ENCODE measurements around the gene FADS3.

GRCh38 chr11:61864814-61865775 is 26.2 kb downstream of the FADS3 start:
- TF ChIP-seq POLR2AphosphoS5 (IDR thresholded peaks at IDR 0.05; ENCODE audit: low read depth, low read length) (no peak), YY1 (IDR thresholded peaks at IDR 0.05; ENCODE audit: extremely low read depth, insufficient replicate concordance, low read depth, low read length) (no peak), RAD21 (IDR thresholded peaks at IDR 0.05; ENCODE audit: low read depth) (no peak), CTCF (IDR thresholded peaks at IDR 0.05 in 2 of 3, conservative IDR thresholded peaks at IDR 0.05 in 1 of 3; ENCODE audit: borderline replicate concordance in 1 of 3, insufficient read depth in 1 of 3, low read depth in 2 of 3, low read length in 2 of 3) (no peak), FOSL1 (IDR thresholded peaks at IDR 0.05; ENCODE audit: low read depth) (no peak), CEBPB (IDR thresholded peaks at IDR 0.05; ENCODE audit: low read depth) (no peak), POLR2A (IDR thresholded peaks at IDR 0.05; ENCODE audit: borderline replicate concordance, extremely low read depth, insufficient read depth, insufficient read length) (no peak), EZH2 (IDR thresholded peaks at IDR 0.05) (no peak), SIN3A (IDR thresholded peaks at IDR 0.05; ENCODE audit: low read depth) (no peak), ATF3 (IDR thresholded peaks at IDR 0.05) (no peak), CBX3 (IDR thresholded peaks at IDR 0.05; ENCODE audit: low read depth) (no peak)

All from HCT116 (cell line).